ENCODE measurements around the gene SERPINB7.

SERPINB7 gene

GRCh38 chr18:63828656-63829055, 53.4 kb downstream of the SERPINB7 start:
- DNase-seq (ENCODE audit: low spot score), result no peak
- no peak for TF ChIP-seq CTCF (IDR thresholded peaks at IDR 0.05)
- Histone ChIP-seq H3K27ac (no peak overlapping the region), H3K4me3 (no peak overlapping the region)

- DNase-seq (ENCODE audit: low spot score), result no peak
- TF ChIP-seq CTCF (IDR thresholded peaks at IDR 0.05), result no peak
- no peak overlapping the region for H3K27ac ChIP-seq
- no peak overlapping the region for H3K4me3 ChIP-seq
Measured at GRCh38 chr18:63829886-63830285, 54.7 kb downstream of the SERPINB7 start.

- DNase-seq (ENCODE audit: low spot score), result no peak
- no peak for TF ChIP-seq CTCF (IDR thresholded peaks at IDR 0.05)
- Histone ChIP-seq H3K4me3 (no peak overlapping the region), H3K27ac (no peak overlapping the region)
Measured at GRCh38 chr18:63831080-63831788, 56.0 kb downstream of the SERPINB7 start.

- Histone ChIP-seq H3K4me3 (no peak overlapping the region), H3K27ac (no peak overlapping the region)
- no peak for DNase-seq (ENCODE audit: low spot score)
- TF ChIP-seq CTCF (IDR thresholded peaks at IDR 0.05), result no peak
Measured at GRCh38 chr18:63832470-63832869, 57.3 kb downstream of the SERPINB7 start.

GRCh38 chr18:63834471-63835113, 59.4 kb downstream of the SERPINB7 start:
- DNase-seq (ENCODE audit: low spot score), result no peak
- Histone ChIP-seq H3K4me3 (no peak overlapping the region), H3K27ac (no peak overlapping the region)
- no peak for TF ChIP-seq CTCF (IDR thresholded peaks at IDR 0.05)

- no peak overlapping the region for H3K4me3 ChIP-seq
- no peak for DNase-seq (ENCODE audit: low spot score)
- no peak for TF ChIP-seq CTCF (IDR thresholded peaks at IDR 0.05)
- no peak overlapping the region for H3K27ac ChIP-seq
Measured at GRCh38 chr18:63836456-63836855, 61.2 kb downstream of the SERPINB7 start.

GRCh38 chr18:63837590-63837989, 62.4 kb downstream of the SERPINB7 start:
- Histone ChIP-seq H3K4me3 (no peak overlapping the region), H3K27ac (no peak overlapping the region)
- no peak for TF ChIP-seq CTCF (IDR thresholded peaks at IDR 0.05)
- no peak for DNase-seq (ENCODE audit: low spot score)
